Kidney epithelial cell (primary cell): ENCODE results near the gene MYBPC2. TPM values are rescaled to one million over a fixed set of nuclear protein-coding genes. Genes with fewer than 3 reads are reported as not detected.
"Not testable (repeated sequence)": the region's sequence is repeated elsewhere in the genome, so short reads cannot be mapped to it uniquely, and the experiment has no call there.

Experiments used
- DNase-seq: peaks from one replicate; pipeline ENCODE4 v3.0.0-alpha.2; 2010; ENCODE audit warnings: low read depth
- H3K27me3 ChIP-seq: 2 replicates; pipeline ENCODE4 v1.6.0; 2011; ENCODE audit warnings: low read length; ENCODE audit not compliant: control insufficient read depth, insufficient read depth
- H3K36me3 ChIP-seq: 2 replicates; pipeline ENCODE4 v1.5.1; 2011; ENCODE audit warnings: low read length; ENCODE audit not compliant: control insufficient read depth, insufficient read depth
- H3K4me3 ChIP-seq: 2 replicates; pipeline ENCODE4 v1.5.1; 2011; ENCODE audit warnings: low read depth, mild to moderate bottlenecking, control low read depth, low read length
- CTCF ChIP-seq: IDR thresholded peaks from 2 replicates; pipeline ENCODE4 v1.5.1; 2011; ENCODE audit warnings: mild to moderate bottlenecking, moderate library complexity, low read length, control low read depth, inconsistent platforms; ENCODE audit not compliant: insufficient read depth, poor library complexity, severe bottlenecking
- total RNA-seq: library from RNA; depleted of rRNA; stranded (reverse); fragments of >200 nt; gene quantifications from 2 replicates; pipeline ENCODE4 v1.2.3, GENCODE V29; 2015

MYBPC2 gene
- total RNA-seq, 1 donor from 2014 or later, result 0.21 TPM

DNA sequence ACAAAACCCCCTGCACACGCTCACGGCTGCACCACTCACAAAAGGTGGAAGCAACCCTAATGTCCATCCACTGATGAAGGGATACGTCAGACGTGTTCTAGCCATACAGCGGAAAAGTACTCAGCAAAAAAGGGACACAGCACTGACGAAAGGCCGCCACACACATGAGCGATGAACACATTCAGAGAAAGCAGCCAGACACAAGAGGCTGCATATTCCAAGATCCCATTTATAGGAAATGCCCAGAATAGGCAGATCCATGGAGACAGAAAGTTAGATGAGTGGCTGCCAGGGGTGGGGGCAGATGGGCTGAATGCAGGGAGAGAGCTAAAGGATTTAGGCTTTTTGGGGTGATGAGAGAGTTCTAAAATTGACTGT lies 44.8 kb upstream of the MYBPC2 start:
- no peaks in the 10 kb centered on the region for H3K27me3 ChIP-seq

DNA sequence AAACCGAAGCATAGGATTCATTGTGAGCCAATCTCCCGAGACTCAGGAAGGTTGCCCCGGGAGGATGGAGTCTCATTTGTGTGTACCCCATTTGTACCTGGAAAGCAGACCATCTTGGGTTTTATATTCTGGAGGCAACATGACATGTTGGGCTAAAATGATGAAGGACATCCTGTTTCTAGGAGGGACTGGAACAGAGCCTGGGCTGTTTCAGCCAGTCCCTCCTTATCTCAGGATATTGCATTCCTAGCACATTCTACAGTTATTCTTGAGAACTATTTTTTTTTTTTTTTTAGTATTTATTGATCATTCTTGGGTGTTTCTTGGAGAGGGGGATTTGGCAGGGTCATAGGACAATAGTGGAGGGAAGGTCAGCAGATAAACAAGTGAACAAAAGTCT lies 42.4 kb upstream of the MYBPC2 start:
- H3K4me3 ChIP-seq, H3K27me3 ChIP-seq, DNase-seq, H3K36me3 ChIP-seq: not testable (repeated sequence)

More for the DNA sequence above, 44.8 kb upstream of the MYBPC2 start:
- Histone ChIP-seq H3K4me3 (no peak overlapping the region), H3K36me3 (peaks cover 3% of the 10 kb centered on the region)
- no peak for DNase-seq
- no peak for TF ChIP-seq CTCF

GRCh38 chr19:50390952-50391351 lies 41.7 kb upstream of the MYBPC2 start:
- H3K27me3 ChIP-seq, H3K4me3 ChIP-seq, DNase-seq, H3K36me3 ChIP-seq: not testable (repeated sequence)

DNA sequence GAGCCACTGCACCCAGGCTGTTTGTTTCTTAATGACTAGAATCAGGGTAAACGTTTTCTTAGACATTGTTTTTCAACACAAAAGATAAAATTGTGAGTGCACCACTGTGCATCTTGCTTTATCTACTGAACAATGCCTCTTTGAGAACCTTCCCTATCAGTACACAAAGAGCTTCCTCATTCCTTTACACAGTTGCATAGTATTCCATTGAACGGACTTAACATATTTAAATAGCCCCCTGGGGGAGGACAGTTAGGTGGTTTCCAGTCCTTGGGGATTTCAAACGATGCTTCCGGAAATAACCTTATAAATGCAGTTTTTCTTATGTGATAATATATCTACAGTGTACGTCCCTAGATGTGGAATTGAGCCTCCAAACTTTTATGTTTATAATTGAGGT lies 39.9 kb upstream of the MYBPC2 start:
- Histone ChIP-seq H3K27me3 (no peaks in the 10 kb centered on the region), H3K4me3 (no peak overlapping the region), H3K36me3 (no peaks in the 10 kb centered on the region)
- DNase-seq, result no peak
- no peak for TF ChIP-seq CTCF

DNA sequence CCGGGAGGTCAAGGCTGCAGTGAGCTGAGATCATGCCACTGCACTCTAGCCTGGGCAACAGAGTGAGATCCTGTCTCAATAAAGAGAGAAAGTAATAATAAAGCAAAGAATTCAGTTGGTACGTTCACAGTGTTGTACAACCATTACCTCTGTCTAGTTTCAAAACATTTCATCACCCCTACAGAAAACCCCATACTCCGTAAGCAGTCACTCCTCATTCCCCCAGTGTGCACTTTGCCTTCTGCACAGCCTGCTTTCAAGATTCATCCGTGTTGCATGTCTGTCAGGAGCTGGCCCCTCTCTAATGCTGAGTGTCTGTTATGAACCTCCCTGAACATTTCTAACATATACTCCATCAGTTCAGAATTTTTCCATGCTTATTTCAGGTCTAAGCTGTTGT lies 39.1 kb upstream of the MYBPC2 start:
- no peak for TF ChIP-seq CTCF
- Histone ChIP-seq H3K27me3 (no peaks in the 10 kb centered on the region), H3K4me3 (no peak overlapping the region), H3K36me3 (no peaks in the 10 kb centered on the region)
- DNase-seq, result no peak

GRCh38 chr19:50394017-50394416 lies 38.7 kb upstream of the MYBPC2 start:
- Histone ChIP-seq H3K36me3 (no peaks in the 10 kb centered on the region), H3K27me3 (no peaks in the 10 kb centered on the region), H3K4me3 (no peak overlapping the region)
- no peak for TF ChIP-seq CTCF
- DNase-seq, result no peak

DNA sequence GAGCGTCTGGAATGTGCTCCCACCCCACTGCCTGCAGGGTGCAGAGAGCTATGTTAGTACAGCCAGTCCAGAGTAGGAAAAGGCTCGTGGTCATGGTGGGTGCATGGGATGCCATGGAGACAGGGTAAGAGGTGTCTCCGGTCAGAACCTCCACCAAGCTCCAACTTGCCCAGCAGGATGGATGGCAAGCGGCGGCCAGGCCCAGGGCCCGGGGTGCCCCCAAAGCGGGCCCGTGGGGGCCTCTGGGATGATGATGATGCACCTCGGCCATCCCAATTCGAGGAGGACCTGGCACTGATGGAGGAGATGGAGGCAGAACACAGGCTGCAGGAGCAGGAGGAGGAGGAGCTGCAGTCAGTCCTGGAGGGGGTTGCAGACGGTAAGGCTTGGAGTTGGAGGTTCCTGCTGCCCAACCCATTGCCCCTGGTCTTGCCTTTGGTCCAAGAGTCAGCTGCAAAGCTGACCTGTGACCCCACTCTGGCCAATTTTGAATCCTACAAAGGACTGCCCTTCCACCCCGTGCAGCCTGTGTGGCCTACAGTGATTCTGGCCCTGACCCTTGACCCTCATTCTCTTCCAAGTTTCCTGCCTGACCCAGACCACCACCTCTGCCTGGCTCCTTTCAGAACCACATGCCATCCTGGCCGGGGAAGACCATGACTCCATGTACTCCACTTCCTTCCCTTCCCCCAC lies 33.9 kb upstream of the MYBPC2 start:
- Histone ChIP-seq H3K4me3 (no peak overlapping the region), H3K36me3 (no peaks in the 10 kb centered on the region)
- no peak for TF ChIP-seq CTCF

More for the DNA sequence above, 33.9 kb upstream of the MYBPC2 start:
- H3K27me3 ChIP-seq, result no peaks in the 10 kb centered on the region
- DNase-seq, result no peak
